ENCODE results near the gene P2RY6. TPM values are rescaled to one million over a fixed set of nuclear protein-coding genes. Genes with fewer than 3 reads are reported as not detected.

P2RY6 gene
- total RNA-seq, 2 experiments from 2014 or later = not detected

DNA sequence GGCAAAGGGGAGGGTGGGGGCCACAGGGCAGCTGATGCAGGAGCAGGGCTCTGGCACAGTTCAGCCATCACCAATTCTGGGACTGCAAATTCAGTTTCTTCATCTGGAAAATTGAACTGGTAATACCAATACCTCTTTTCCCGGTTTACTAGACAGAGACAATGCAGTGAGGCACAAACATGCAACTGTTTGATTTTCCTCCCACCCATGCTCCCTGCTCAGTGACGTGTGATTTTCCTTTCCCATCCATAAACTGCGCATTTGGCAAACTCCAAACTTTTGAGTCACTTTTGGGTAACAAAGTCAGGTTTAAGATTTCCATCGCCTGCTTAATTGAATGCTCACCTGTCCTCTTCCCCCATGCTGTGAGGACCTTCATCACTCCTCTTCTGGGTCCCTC lies 30.8 kb upstream of the P2RY6 start:
- DNase-seq (no peak), ATAC-seq (no peak)
- H3K4me3 Mint-ChIP-seq = no peak overlapping the region
- no peaks in the 10 kb centered on the region for H3K9me3 Mint-ChIP-seq
- H3K36me3 Mint-ChIP-seq (ENCODE audit: low read depth) = no peaks in the 10 kb centered on the region
- no peak overlapping the region for H3K27ac Mint-ChIP-seq
- H3K4me1 Mint-ChIP-seq (ENCODE audit: low read depth) = no peaks in the 10 kb centered on the region
- H3K27me3 Mint-ChIP-seq = peaks cover 2% of the 10 kb centered on the region
- intact Hi-C loops (cut with micrococcal nuclease) = no loop called here
- TF ChIP-seq, protein P1, sequence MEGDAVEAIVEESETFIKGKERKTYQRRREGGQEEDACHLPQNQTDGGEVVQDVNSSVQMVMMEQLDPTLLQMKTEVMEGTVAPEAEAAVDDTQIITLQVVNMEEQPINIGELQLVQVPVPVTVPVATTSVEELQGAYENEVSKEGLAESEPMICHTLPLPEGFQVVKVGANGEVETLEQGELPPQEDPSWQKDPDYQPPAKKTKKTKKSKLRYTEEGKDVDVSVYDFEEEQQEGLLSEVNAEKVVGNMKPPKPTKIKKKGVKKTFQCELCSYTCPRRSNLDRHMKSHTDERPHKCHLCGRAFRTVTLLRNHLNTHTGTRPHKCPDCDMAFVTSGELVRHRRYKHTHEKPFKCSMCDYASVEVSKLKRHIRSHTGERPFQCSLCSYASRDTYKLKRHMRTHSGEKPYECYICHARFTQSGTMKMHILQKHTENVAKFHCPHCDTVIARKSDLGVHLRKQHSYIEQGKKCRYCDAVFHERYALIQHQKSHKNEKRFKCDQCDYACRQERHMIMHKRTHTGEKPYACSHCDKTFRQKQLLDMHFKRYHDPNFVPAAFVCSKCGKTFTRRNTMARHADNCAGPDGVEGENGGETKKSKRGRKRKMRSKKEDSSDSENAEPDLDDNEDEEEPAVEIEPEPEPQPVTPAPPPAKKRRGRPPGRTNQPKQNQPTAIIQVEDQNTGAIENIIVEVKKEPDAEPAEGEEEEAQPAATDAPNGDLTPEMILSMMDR (IDR thresholded peaks at IDR 0.05) = no peak
- POLR2A ChIA-PET = no interaction called here
- CTCF ChIA-PET = no interaction called here

DNA sequence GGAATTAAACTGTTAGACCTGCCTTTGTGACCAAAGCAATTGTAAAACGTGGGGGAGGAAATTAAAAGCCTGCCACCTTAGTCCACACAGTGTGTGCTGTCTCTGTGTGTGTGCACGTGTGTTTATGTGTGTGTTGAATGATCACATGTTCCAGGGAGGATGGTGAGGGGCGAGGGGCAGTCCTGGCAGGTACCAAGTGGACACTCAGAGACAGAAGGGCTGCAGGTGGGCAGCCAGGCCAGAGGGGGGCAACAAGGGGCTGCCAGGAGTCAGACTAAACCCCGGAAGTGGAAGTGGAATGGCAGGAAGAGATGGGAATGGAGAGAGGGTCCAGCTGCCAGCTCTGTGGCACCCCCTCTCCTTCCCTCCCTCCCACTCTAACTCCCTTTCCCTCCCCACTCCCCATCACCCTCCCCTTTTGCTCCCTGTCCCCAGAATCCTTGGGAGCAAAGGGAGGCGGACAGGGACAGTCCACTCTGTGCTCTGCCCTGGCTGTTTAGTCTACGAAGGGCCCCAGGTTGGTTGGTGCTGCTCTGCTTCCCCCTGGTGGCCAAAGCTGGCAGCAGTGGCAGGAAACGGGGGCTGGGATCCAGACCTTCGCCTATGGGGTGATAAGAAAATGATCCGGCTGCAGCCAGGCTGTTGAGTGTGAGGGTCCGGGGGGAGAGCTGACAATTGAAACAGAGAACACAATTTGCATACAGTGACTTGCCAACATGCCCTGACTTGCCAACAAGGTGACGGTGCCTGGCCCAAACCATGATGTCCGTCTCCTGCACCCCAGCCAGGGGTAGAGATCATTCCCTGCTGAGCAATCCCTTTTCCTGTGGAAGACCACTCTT lies 29.7 kb upstream of the P2RY6 start:
- H3K4me3 Mint-ChIP-seq = no peak overlapping the region
- intact Hi-C loops (cut with micrococcal nuclease) = no loop called here

DNA sequence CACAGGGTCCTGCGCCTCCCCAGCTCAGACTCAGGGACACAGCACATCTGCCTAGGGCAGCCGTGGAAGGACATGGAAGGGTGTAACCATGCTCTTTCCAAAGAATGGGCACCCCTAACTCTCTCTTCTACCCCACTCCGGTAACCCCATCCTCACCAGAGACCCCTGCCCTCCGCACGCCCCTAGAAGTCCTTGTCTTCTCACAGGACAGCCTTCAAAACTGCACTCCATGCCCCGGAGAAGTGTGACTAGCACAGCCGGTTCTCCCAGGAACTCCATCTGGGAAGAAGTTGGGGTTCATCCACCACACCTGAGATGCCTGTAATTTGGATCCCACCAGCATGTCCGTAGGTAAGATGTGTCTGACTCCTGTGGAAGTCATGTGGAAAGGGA lies 29.0 kb upstream of the P2RY6 start:
- no peak for DNase-seq
- TF ChIP-seq, protein P1 (IDR thresholded peaks at IDR 0.05) = no peak
- intact Hi-C loops (cut with micrococcal nuclease) = no loop called here
- H3K9me3 Mint-ChIP-seq = no peaks in the 10 kb centered on the region
- H3K36me3 Mint-ChIP-seq (ENCODE audit: low read depth) = no peaks in the 10 kb centered on the region
- no peak for ATAC-seq
- H3K27ac Mint-ChIP-seq = no peak overlapping the region
- ChIA-PET CTCF (interaction anchor here (1.1 to 1.5 kb wide), 2 partner anchors 19 to 60 kb away, joined by 4 to 5 read pairs; no protein-coding TSS in a partner anchor), POLR2A (no interaction called here)
- H3K27me3 Mint-ChIP-seq = peaks cover 2% of the 10 kb centered on the region
- no peaks in the 10 kb centered on the region for H3K4me1 Mint-ChIP-seq (ENCODE audit: low read depth)
- no peak overlapping the region for H3K4me3 Mint-ChIP-seq

More for the DNA sequence above, 29.7 kb upstream of the P2RY6 start:
- Mint-ChIP-seq H3K36me3 (ENCODE audit: low read depth) (no peaks in the 10 kb centered on the region), H3K27ac (no peak overlapping the region), H3K4me1 (ENCODE audit: low read depth) (no peaks in the 10 kb centered on the region), H3K27me3 (peaks cover 2% of the 10 kb centered on the region), H3K9me3 (no peaks in the 10 kb centered on the region)
- ChIA-PET POLR2A (no interaction called here), CTCF (interaction anchor here (1.1 kb wide), 1 partner anchor 60 kb away, joined by 4 read pairs; no protein-coding TSS in a partner anchor)
- TF ChIP-seq, protein P1 (IDR thresholded peaks at IDR 0.05) = peak; percentile 39
- DNase-seq (peak; percentile 46), ATAC-seq (peak; percentile 80)

DNA sequence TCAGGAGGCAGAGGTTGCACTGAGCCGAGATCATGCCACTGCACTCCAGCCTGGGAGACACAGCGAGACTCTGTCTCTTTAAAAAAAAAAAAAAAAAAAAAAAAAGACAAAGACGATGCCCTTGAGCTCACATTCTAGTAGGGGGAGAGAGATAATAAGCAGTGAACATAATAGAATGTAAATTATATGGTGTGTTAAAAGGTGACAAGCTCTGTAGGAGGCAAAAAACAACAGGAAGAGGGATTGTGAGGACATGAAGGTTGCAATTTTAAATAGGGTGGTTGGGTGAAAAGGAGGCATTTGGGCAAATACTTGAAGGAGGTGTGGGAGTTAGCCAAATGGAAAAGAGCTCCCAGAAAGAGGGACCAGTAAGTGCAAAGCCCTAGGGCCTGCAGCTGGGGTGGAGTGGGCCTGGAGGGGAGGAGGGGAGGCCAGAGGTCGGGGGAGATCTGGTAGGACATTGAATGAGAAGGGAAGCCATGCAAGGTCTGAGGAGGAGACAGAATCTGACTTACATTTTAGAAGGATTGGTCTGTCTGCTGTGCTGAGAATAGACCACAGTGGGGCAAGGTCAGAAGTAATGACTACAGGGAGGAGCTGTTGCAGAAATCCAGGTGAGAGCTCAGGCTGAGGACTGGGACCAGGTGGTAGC lies 27.4 kb upstream of the P2RY6 start:
- Mint-ChIP-seq H3K9me3 (no peaks in the 10 kb centered on the region), H3K4me1 (ENCODE audit: low read depth) (peaks cover 4% of the 10 kb centered on the region), H3K27ac (no peak overlapping the region), H3K36me3 (ENCODE audit: low read depth) (no peaks in the 10 kb centered on the region), H3K4me3 (no peak overlapping the region), H3K27me3 (peaks cover 2% of the 10 kb centered on the region)
- ATAC-seq = no peak
- TF ChIP-seq, protein P1 (IDR thresholded peaks at IDR 0.05) = no peak
- ChIA-PET CTCF (interaction anchor here (0.7 to 2.1 kb wide), 5 partner anchors 8 to 107 kb away, joined by 3 to 7 read pairs (median 4); no protein-coding TSS in a partner anchor), POLR2A (no interaction called here)
- intact Hi-C loops (cut with micrococcal nuclease) = no loop called here
- DNase-seq = no peak

DNA sequence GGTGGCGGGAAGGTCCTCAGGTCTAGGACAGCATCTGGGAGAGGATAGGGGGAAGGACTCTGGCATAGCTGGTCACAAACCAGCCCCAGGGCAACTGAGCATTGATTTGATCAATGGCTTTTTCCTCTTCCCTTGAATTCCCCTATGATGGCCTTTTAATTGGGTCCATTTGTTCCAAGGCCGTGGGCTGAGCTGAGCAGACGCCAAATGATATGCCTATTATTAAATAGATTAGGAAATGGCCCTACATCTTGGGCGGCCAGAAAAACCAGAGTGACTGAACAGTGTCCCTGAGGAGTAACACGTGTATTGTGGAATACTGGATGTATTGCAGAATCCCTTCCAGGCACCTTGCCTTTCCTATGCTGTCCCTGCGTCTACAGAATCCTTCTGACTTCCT lies 26.7 kb upstream of the P2RY6 start:
- intact Hi-C loops (cut with micrococcal nuclease) = no loop called here
- Mint-ChIP-seq H3K9me3 (no peaks in the 10 kb centered on the region), H3K36me3 (ENCODE audit: low read depth) (no peaks in the 10 kb centered on the region), H3K27ac (no peak overlapping the region), H3K4me3 (no peak overlapping the region), H3K27me3 (no peaks in the 10 kb centered on the region), H3K4me1 (ENCODE audit: low read depth) (peaks cover 5% of the 10 kb centered on the region)
- ATAC-seq (no peak), DNase-seq (no peak)
- ChIA-PET CTCF (interaction anchor here (1.1 to 2.1 kb wide), 3 partner anchors 8 to 60 kb away, joined by 4 to 7 read pairs (median 4); no protein-coding TSS in a partner anchor), POLR2A (no interaction called here)
- TF ChIP-seq, protein P1 (IDR thresholded peaks at IDR 0.05) = no peak
